ENCODE data around the gene LSP1.

DNA sequence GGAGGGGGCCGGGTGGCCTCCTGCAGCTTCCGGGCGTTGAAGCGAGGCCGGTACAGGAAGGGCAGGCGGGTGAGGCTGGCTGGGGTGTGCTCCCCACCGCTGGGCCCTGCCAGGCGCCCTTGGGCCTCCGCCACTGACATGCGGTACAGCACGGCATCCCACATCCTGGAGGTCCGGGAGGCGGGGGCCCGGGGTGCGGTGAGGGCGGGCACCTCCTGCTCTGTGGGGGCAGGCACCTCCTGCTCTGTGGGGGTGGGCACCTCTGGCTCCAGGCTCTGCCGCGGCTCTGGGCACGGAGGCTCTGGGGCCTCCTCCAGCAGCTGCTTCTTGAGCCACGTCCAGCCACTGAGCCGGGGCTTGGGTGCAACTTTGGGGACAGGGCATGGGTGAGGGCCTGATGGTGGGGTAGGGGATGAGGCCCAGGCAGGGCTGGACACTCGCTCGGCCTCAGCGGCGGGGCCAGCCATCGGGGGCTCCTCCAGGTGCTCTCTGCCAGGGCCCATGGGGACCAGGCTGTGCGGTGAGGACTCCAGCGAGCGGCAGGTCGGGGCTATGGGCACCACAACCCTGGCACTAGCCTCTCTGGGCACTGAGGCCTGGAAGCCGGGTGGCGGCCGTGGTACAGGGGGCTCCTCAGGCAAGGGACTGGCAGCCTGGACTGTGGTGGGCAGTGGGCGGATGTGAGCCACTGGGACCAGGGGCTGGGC is 36.5 kb downstream of the LSP1 start:
- TF ChIP-seq CTCF (IDR thresholded peaks at IDR 0.05) (no peak), POLR2AphosphoS5 (IDR thresholded peaks at IDR 0.05; ENCODE audit: low read depth, low read length) (no peak), SIN3A (IDR thresholded peaks at IDR 0.05; ENCODE audit: borderline replicate concordance, insufficient read depth, low read depth, low read length) (no peak)

All from Panc1 (cell line).